Small intestine (tissue), 7 donors: ENCODE results near the gene BCAS4. TPM values are rescaled to one million over a fixed set of nuclear protein-coding genes. Genes with fewer than 3 reads are reported as not detected.

ENCODE experiments used
- DNase-seq, 2 donors: peaks; one replicate each; pipeline versions ENCODE4 v3.0.0 to v3.0.0-alpha.2; 2013
- FAIRE-seq: peaks from 2 replicates; lab custom pipeline; 2012; peaks lifted over from hg19 to GRCh38; lab: Jason Lieb, UNC
- H3K27ac ChIP-seq, 3 donors: one replicate each; pipeline ENCODE4 v1.5.1; 2013; ENCODE audit warnings: low read length in 2 of 3, mild to moderate bottlenecking in 2 of 3, control low read depth in 1 of 3, inconsistent platforms in 1 of 3, low read depth in 1 of 3, moderate library complexity in 1 of 3
- H3K27me3 ChIP-seq, 3 donors: one replicate each; pipeline ENCODE4 v1.6.1; 2013; ENCODE audit warnings: low read length in 3 of 3, inconsistent platforms in 1 of 3; ENCODE audit not compliant: control insufficient read depth in 3 of 3, insufficient read depth in 3 of 3
- H3K36me3 ChIP-seq, 3 donors: one replicate each; pipeline ENCODE4 v1.6.1; 2013; ENCODE audit warnings: low read length in 3 of 3, inconsistent platforms in 1 of 3, low read depth in 1 of 3, mild to moderate bottlenecking in 1 of 3, moderate library complexity in 1 of 3; ENCODE audit not compliant: control insufficient read depth in 3 of 3, insufficient read depth in 2 of 3
- H3K4me1 ChIP-seq, 3 donors: one replicate each; pipeline ENCODE4 v1.6.1; 2013; ENCODE audit warnings: low read length in 2 of 3, inconsistent platforms in 1 of 3, low read depth in 1 of 3, mild to moderate bottlenecking in 1 of 3, moderate library complexity in 1 of 3; ENCODE audit not compliant: control insufficient read depth in 3 of 3, insufficient read depth in 2 of 3
- H3K4me3 ChIP-seq, 3 donors: one replicate each; pipeline ENCODE4 v1.5.1; 2013; ENCODE audit warnings: low read length in 3 of 3, control low read depth in 1 of 3, inconsistent platforms in 1 of 3, low read depth in 1 of 3, mild to moderate bottlenecking in 1 of 3, moderate library complexity in 1 of 3
- H3K9me3 ChIP-seq, 2 donors: one replicate each; pipeline ENCODE4 v1.6.1; 2013; ENCODE audit warnings: low read depth in 1 of 2, low read length in 1 of 2; ENCODE audit not compliant: control insufficient read depth in 2 of 2, insufficient read depth in 1 of 2
- WGBS, 3 donors: extraction: QIAGEN DNeasy Blood & Tissue Kit; methylation state at CpG; one replicate each; pipeline ENCODE4 v1.1.7; 2013; 5-methylcytosine and 5-hydroxymethylcytosine counted together
- polyA plus RNA-seq, 4 donors: library from polyadenylated mRNA; stranded (reverse) in 3 of 4; unstranded in 1 of 4; fragments of 200-250 nt in 3 of 4; fragments of 120-200 nt in 1 of 4; gene quantifications; one replicate each; pipeline versions ENCODE4 v1.2.1 to v1.2.3, GENCODE V29; 2013
- donor health status: healthy with polysubstance abuse.
- donor health status: control.
- donor health status: control.
- donor health status: Bipolar disorder and iron deficiency.
- donor health status: healthy.

The BCAS4 gene
- polyA plus RNA-seq, 4 donors: 0.45 to 4.0 (median 1.5) TPM

GRCh38 chr20:50873585-50873984 is 78.7 kb downstream of the BCAS4 start:
- no peak overlapping the region for H3K27ac ChIP-seq
- H3K4me1 ChIP-seq: peaks cover 0 to 5% (median 0%) of the 10 kb centered on the region in 3 donors
- 84 to 88% (median 88%) methylated on average over 10 of the region's 10 CpGs for WGBS, 3 donors
- FAIRE-seq (no peak), DNase-seq (no peak)
- no peaks in the 10 kb centered on the region for H3K9me3 ChIP-seq
- peaks cover 0 to 13% (median 0%) of the 10 kb centered on the region in 3 donors for H3K36me3 ChIP-seq
- H3K4me3 ChIP-seq: no peak overlapping the region
- no peaks in the 10 kb centered on the region for H3K27me3 ChIP-seq

GRCh38 chr20:50874111-50874757 is 79.4 kb downstream of the BCAS4 start:
- Histone ChIP-seq H3K27ac (no peak overlapping the region), H3K9me3 (no peaks in the 10 kb centered on the region), H3K36me3 (peaks cover 0 to 13% (median 0%) of the 10 kb centered on the region in 3 donors), H3K4me1 (peaks cover 0 to under 1% (median 0%) of the 10 kb centered on the region in 3 donors), H3K27me3 (no peaks in the 10 kb centered on the region), H3K4me3 (no peak overlapping the region)
- FAIRE-seq (no peak), DNase-seq (no peak)
- WGBS, 3 donors: 93 to 96% (median 93%) methylated on average over 10 of the region's 10 CpGs

GRCh38 chr20:50874758-50875665 is 80.2 kb downstream of the BCAS4 start:
- Histone ChIP-seq H3K36me3 (peaks cover 0 to 13% (median 0%) of the 10 kb centered on the region in 3 donors), H3K9me3 (no peaks in the 10 kb centered on the region), H3K27me3 (no peaks in the 10 kb centered on the region), H3K27ac (no peak overlapping the region), H3K4me3 (no peak overlapping the region), H3K4me1 (no peaks in the 10 kb centered on the region)
- WGBS, 3 donors: 81 to 87% (median 85%) methylated on average over 27 to 28 of the region's 28 CpGs
- FAIRE-seq (no peak), DNase-seq (no peak)

- H3K9me3 ChIP-seq: no peaks in the 10 kb centered on the region
- H3K4me3 ChIP-seq: no peak overlapping the region
- FAIRE-seq: no peak
- H3K4me1 ChIP-seq: no peaks in the 10 kb centered on the region
- no peak for DNase-seq
- H3K36me3 ChIP-seq: peaks cover 0 to 13% (median 0%) of the 10 kb centered on the region in 3 donors
- 94 to 97% (median 96%) methylated on average over 19 of the region's 19 CpGs for WGBS, 3 donors
- no peaks in the 10 kb centered on the region for H3K27me3 ChIP-seq
- H3K27ac ChIP-seq: no peak overlapping the region
Measured at GRCh38 chr20:50876063-50876685, 81.3 kb downstream of the BCAS4 start.

- 88 to 93% (median 91%) methylated on average over 7 of the region's 7 CpGs for WGBS, 3 donors
- Histone ChIP-seq H3K27ac (no peak overlapping the region), H3K27me3 (no peaks in the 10 kb centered on the region), H3K36me3 (peaks cover 0 to 13% (median 0%) of the 10 kb centered on the region in 3 donors), H3K4me1 (no peaks in the 10 kb centered on the region), H3K4me3 (no peak overlapping the region), H3K9me3 (no peaks in the 10 kb centered on the region)
- no peak for DNase-seq
- FAIRE-seq: no peak
Measured at GRCh38 chr20:50876816-50877215, 82.0 kb downstream of the BCAS4 start.

GRCh38 chr20:50877232-50877743 is 82.4 kb downstream of the BCAS4 start:
- no peaks in the 10 kb centered on the region for H3K4me1 ChIP-seq
- no peak for DNase-seq
- no peaks in the 10 kb centered on the region for H3K9me3 ChIP-seq
- H3K27ac ChIP-seq: no peak overlapping the region
- H3K4me3 ChIP-seq: no peak overlapping the region
- H3K36me3 ChIP-seq: peaks cover 0 to 13% (median 0%) of the 10 kb centered on the region in 3 donors
- no peaks in the 10 kb centered on the region for H3K27me3 ChIP-seq
- FAIRE-seq: no peak
- 81 to 93% (median 88%) methylated on average over 6 of the region's 6 CpGs for WGBS, 3 donors

- Histone ChIP-seq H3K9me3 (no peaks in the 10 kb centered on the region), H3K27me3 (no peaks in the 10 kb centered on the region), H3K4me3 (no peak overlapping the region), H3K36me3 (peaks cover 0 to 12% (median 0%) of the 10 kb centered on the region in 3 donors), H3K27ac (no peak overlapping the region), H3K4me1 (no peaks in the 10 kb centered on the region)
- DNase-seq: no peak
- no peak for FAIRE-seq
- WGBS, 3 donors: 88 to 92% (median 90%) methylated on average over 20 of the region's 20 CpGs
Measured at GRCh38 chr20:50879649-50880550, 85.0 kb downstream of the BCAS4 start.
